B cell (primary cell): ENCODE measurements around the gene RPTOR. TPM values are rescaled to one million over a fixed set of nuclear protein-coding genes. Genes with fewer than 3 reads are reported as not detected.

ENCODE experiments used
- ATAC-seq: fragments of 200-7000 bp; cut with Tn5 transposase; one replicate; pipeline ENCODE4 v1.10.0; 2021; ENCODE audit warnings: low read depth, mild to moderate bottlenecking, moderate number of reproducible peaks, moderate library complexity
- CTCF ChIA-PET: fragments of 350-600 bp; sonication (Branson Sonifier 250); formaldehyde crosslinking; loops from one replicate; lab custom pipeline; 2021; ENCODE audit warnings: antibody characterized with exemption, inconsistent platforms; lab: Charles Lee
- POLR2A ChIA-PET: fragments of 350-600 bp; sonication (Branson Sonifier 250); formaldehyde crosslinking; loops from one replicate; lab custom pipeline; 2021; ENCODE audit warnings: antibody characterized with exemption; lab: Charles Lee
- DNase-seq: peaks from one replicate; pipeline ENCODE4 v3.0.0; 2013
- H2AFZ ChIP-seq: 2 replicates; pipeline ENCODE4 v1.6.1; 2012; ENCODE audit warnings: mild to moderate bottlenecking, low read depth, low read length; ENCODE audit not compliant: insufficient read depth, poor library complexity, severe bottlenecking
- H3K27ac ChIP-seq, 2 donors: 1 replicate in 1 of 2; 2 replicates in 1 of 2; pipeline ENCODE4 v1.5.1; 2012 to 2013; ENCODE audit warnings: low read length in 2 of 2, mild to moderate bottlenecking in 2 of 2, moderate library complexity in 1 of 2
- H3K27me3 ChIP-seq, 4 experiments: fragments of 200-600 bp in 1 of 4; sonication (generic) in 1 of 4; replicated peaks in 1 of 4; 1 replicate in 2 of 4; 2 replicates in 2 of 4; pipeline versions ENCODE4 v1.6.1 to v1.7.0; 2013 to 2016; ENCODE audit warnings: low read length in 3 of 4, mild to moderate bottlenecking in 2 of 4, mixed read lengths in 1 of 4, moderate library complexity in 1 of 4; ENCODE audit not compliant: insufficient read depth in 4 of 4, control insufficient read depth in 3 of 4; ENCODE audit errors: control extremely low read depth in 1 of 4
- H3K36me3 ChIP-seq, 2 experiments: replicated peaks in 1 of 2; 1 replicate in 1 of 2; 2 replicates in 1 of 2; pipeline versions ENCODE4 v1.6.1 to v1.7.1; 2013; ENCODE audit warnings: low read length in 1 of 2; ENCODE audit not compliant: insufficient read depth in 2 of 2, control insufficient read depth in 1 of 2; ENCODE audit errors: control extremely low read depth in 1 of 2, extremely low read depth in 1 of 2
- H3K4me1 ChIP-seq, 2 donors: fragments of 200-600 bp in 1 of 2; sonication (generic) in 1 of 2; 1 replicate in 1 of 2; 2 replicates in 1 of 2; pipeline versions ENCODE4 v1.5.1 to v1.6.1; 2013 to 2017; ENCODE audit warnings: low read length in 2 of 2; ENCODE audit not compliant: control insufficient read depth in 2 of 2, insufficient read depth in 2 of 2
- H3K4me2 ChIP-seq: replicated peaks from 2 replicates; pipeline ENCODE3; 2012; ENCODE audit warnings: mild to moderate bottlenecking, low read depth, low read length; ENCODE audit not compliant: poor library complexity, severe bottlenecking
- H3K4me3 ChIP-seq, 5 experiments: fragments of 200-600 bp in 1 of 5; sonication (generic) in 1 of 5; 1 replicate in 3 of 5; 2 replicates in 2 of 5; pipeline versions ENCODE4 v1.5.1 to v1.7.0; 2011 to 2016; ENCODE audit warnings: low read length in 4 of 5, mild to moderate bottlenecking in 4 of 5, low read depth in 2 of 5, control low read depth in 1 of 5, moderate library complexity in 1 of 5; ENCODE audit not compliant: insufficient read depth in 1 of 5; ENCODE audit errors: control extremely low read depth in 1 of 5, extremely low read depth in 1 of 5
- H3K79me2 ChIP-seq: fragments of 200-600 bp; sonication (generic); one replicate; pipeline ENCODE4 v1.6.0; 2016; ENCODE audit warnings: low read length; ENCODE audit not compliant: control insufficient read depth, insufficient read depth
- H3K9ac ChIP-seq: fragments of 200-600 bp; sonication (generic); 2 replicates; pipeline ENCODE4 v1.6.1; 2017; ENCODE audit warnings: mild to moderate bottlenecking, low read length, moderate library complexity
- H3K9me3 ChIP-seq, 3 donors: one replicate each; pipeline versions ENCODE4 v1.6.1 to v1.7.1; 2013; ENCODE audit warnings: low read length in 2 of 3; ENCODE audit not compliant: control insufficient read depth in 2 of 3, insufficient read depth in 1 of 3; ENCODE audit errors: control extremely low read depth in 1 of 3
- H4K20me1 ChIP-seq: 2 replicates; pipeline ENCODE4 v1.6.0; 2012; ENCODE audit warnings: mild to moderate bottlenecking, low read length; ENCODE audit not compliant: insufficient read depth, control insufficient read depth, poor library complexity, severe bottlenecking
- H3K27ac Mint-ChIP-seq: one replicate; pipeline ENCODE4 v1.8.0; 2021; ENCODE audit warnings: mixed read lengths
- H3K27me3 Mint-ChIP-seq: one replicate; pipeline ENCODE4 v1.8.0; 2021; ENCODE audit warnings: mixed read lengths
- H3K4me1 Mint-ChIP-seq: one replicate; pipeline ENCODE4 v1.8.0; 2021; ENCODE audit warnings: mixed read lengths
- H3K4me3 Mint-ChIP-seq: one replicate; pipeline ENCODE4 v1.8.0; 2021; ENCODE audit warnings: mixed read lengths
- H3K9me3 Mint-ChIP-seq: one replicate; pipeline ENCODE4 v1.8.0; 2022; ENCODE audit warnings: mixed read lengths; ENCODE audit not compliant: insufficient read depth
- EZH2 ChIP-seq: IDR thresholded peaks from 2 replicates; pipeline ENCODE4 v1.6.1; 2012; ENCODE audit warnings: borderline replicate concordance, low read depth, mild to moderate bottlenecking, moderate library complexity, low read length; ENCODE audit not compliant: insufficient read depth, poor library complexity, severe bottlenecking
- whole genome bisulfite sequencing: methylation state at CpG from one replicate; pipeline ENCODE4 v1.1.5; 2013; ENCODE audit warnings: missing lambda C conversion rate; ENCODE audit not compliant: insufficient coverage; 5-methylcytosine and 5-hydroxymethylcytosine counted together
- intact Hi-C: fragments of 100-400 bp; cut with micrococcal nuclease; formaldehyde crosslinking; loops from one replicate; pipeline ENCODE4 v1.10.0; 2022
- polyA plus RNA-seq: library from polyadenylated mRNA; depleted of rRNA; stranded (reverse); fragments of >200 nt; gene quantifications from 2 replicates; pipeline ENCODE4 v1.2.3, GENCODE V29; 2012
- total RNA-seq, 2 donors: library from RNA; stranded (reverse); fragments of 120-200 nt in 1 of 2; gene quantifications; 1 replicate in 1 of 2; 2 replicates in 1 of 2; pipeline versions ENCODE4 v1.2.3 to v1.2.4, GENCODE V29; 2013 to 2022
- TF ChIP-seq, protein P1 (sequence below): fragments of 200-600 bp; IDR thresholded peaks from one replicate; pipeline ENCODE4 v1.8.0; 2022; ENCODE audit warnings: antibody characterized with exemption, mild to moderate bottlenecking

RPTOR gene
- total and polyA plus RNA-seq, 2 donors (not counting 1 experiment from before 2014, with no cell fraction given) = 13.4 to 58.8 TPM

DNA sequence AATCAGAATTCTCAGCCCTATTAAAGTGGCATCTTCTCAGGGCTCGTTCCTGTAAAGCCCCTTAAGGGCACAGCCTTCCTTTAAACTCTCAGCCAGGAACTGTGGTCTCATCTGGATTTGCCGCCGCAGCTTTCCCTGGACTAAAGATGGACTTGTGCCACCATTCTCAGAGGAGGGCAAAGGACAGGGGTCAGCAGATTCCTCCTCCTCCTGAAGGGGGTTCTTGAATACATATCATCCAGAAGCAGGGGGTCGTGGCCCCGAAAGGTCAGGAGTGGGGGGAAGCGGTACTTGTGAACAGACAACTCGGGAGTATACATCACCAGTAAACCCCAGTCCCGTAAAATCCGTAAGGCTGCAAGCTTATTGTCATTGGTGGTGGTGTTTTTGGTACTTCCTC lies 174.8 kb downstream of the RPTOR start:
- H3K9me3 ChIP-seq = no peaks in the 10 kb centered on the region
- H3K79me2 ChIP-seq = peaks cover 70% of the 10 kb centered on the region
- no peak overlapping the region for H3K9ac ChIP-seq
- H4K20me1 ChIP-seq = peaks cover 8% of the 10 kb centered on the region
- TF ChIP-seq, protein P1, sequence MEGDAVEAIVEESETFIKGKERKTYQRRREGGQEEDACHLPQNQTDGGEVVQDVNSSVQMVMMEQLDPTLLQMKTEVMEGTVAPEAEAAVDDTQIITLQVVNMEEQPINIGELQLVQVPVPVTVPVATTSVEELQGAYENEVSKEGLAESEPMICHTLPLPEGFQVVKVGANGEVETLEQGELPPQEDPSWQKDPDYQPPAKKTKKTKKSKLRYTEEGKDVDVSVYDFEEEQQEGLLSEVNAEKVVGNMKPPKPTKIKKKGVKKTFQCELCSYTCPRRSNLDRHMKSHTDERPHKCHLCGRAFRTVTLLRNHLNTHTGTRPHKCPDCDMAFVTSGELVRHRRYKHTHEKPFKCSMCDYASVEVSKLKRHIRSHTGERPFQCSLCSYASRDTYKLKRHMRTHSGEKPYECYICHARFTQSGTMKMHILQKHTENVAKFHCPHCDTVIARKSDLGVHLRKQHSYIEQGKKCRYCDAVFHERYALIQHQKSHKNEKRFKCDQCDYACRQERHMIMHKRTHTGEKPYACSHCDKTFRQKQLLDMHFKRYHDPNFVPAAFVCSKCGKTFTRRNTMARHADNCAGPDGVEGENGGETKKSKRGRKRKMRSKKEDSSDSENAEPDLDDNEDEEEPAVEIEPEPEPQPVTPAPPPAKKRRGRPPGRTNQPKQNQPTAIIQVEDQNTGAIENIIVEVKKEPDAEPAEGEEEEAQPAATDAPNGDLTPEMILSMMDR = no peak
- no peak for TF ChIP-seq EZH2
- H3K4me1 ChIP-seq = peaks cover under 1 to 3% of the 10 kb centered on the region in 2 donors
- DNase-seq (no peak), ATAC-seq (no peak)
- no peak overlapping the region for H2AFZ ChIP-seq
- H3K4me3 ChIP-seq = no peak overlapping the region
- H3K27me3 Mint-ChIP-seq = no peaks in the 10 kb centered on the region
- no peak overlapping the region for H3K27ac ChIP-seq
- POLR2A ChIA-PET = no interaction called here
- CTCF ChIA-PET = no interaction called here
- peaks cover 17% of the 10 kb centered on the region for H3K4me1 Mint-ChIP-seq
- 96% methylated on average over 3 of the region's 9 CpGs for WGBS
- no peaks in the 10 kb centered on the region for H3K27me3 ChIP-seq
- no peak overlapping the region for H3K4me3 Mint-ChIP-seq
- no peak overlapping the region for H3K4me2 ChIP-seq
- H3K27ac Mint-ChIP-seq = no peak overlapping the region
- H3K36me3 ChIP-seq = peaks cover 0 to 3% of the 10 kb centered on the region in 2 experiments
- no peaks in the 10 kb centered on the region for H3K9me3 Mint-ChIP-seq
- intact Hi-C loops = no loop called here

DNA sequence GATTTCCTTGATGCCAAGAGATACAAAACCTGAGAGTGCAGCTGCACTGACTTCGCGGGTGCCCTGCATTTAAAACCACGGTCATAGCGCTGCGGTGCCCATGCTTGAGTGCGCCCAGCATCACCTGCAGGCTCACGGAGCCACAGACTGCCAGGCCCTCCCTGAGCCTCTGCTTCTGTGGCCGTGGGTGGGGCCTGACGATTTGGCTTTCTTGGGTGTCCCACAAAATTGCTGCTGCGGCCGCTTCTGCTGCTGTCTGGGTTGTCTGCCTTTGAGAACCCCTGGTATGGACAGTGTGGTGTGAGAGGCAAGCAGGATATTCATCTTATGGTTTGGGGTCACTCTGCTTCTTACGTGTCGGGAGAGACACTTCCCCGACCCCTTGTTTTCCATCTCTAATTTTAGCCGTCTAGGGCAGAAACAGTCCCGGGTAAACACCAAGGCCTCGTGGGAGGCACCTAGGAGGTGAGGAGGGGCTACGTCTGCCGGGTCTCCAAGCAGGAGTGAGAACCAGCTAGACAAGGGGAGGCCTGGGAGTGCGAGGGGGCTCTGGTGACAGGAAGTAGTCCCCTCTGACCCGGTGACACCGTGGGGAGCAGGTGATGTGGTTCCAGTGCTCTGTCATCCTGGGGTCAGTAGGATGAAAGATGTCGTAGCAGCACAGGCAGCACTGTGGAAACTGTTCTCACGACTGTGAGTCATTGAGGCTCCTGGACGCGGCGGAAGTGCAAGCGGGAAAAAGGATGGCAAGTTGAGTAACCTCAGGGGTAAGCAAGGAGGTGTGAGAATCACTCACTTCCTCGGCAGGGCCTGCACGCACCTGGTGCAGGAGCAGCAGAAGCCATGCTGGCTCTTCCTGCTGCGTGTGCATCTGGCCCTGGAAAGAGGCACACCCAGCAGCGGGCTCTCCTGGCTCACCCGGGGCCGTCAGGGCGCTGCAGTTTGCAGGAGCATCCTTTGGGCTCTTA lies 176.3 kb downstream of the RPTOR start:
- no peak for DNase-seq
- no peaks in the 10 kb centered on the region for H3K27me3 Mint-ChIP-seq
- TF ChIP-seq, protein P1 = no peak
- no peak for TF ChIP-seq EZH2

More for the DNA sequence above, 176.3 kb downstream of the RPTOR start:
- ATAC-seq = no peak
- no peaks in the 10 kb centered on the region for H3K9me3 ChIP-seq
- H3K27me3 ChIP-seq = no peaks in the 10 kb centered on the region
- intact Hi-C loops = no loop called here
- WGBS = 89% methylated on average over 28 of the region's 35 CpGs
- H3K4me2 ChIP-seq = no peak overlapping the region
- ChIA-PET POLR2A (interaction anchor here (0.6 kb wide), 1 partner anchor 16 kb away, joined by 4 read pairs; no protein-coding TSS in a partner anchor), CTCF (no interaction called here)
- Mint-ChIP-seq H3K4me1 (peaks cover 32% of the 10 kb centered on the region), H3K4me3 (no peak overlapping the region), H3K27ac (no peak overlapping the region), H3K9me3 (no peaks in the 10 kb centered on the region)
- H4K20me1 ChIP-seq = peaks cover 8% of the 10 kb centered on the region
- peaks cover 71% of the 10 kb centered on the region for H3K79me2 ChIP-seq
- no peak overlapping the region for H2AFZ ChIP-seq
- peaks cover 6 to 10% of the 10 kb centered on the region in 2 donors for H3K4me1 ChIP-seq
- H3K4me3 ChIP-seq = no peak overlapping the region
- no peak overlapping the region for H3K27ac ChIP-seq
- no peak overlapping the region for H3K9ac ChIP-seq
- peaks cover 0 to 3% of the 10 kb centered on the region in 2 experiments for H3K36me3 ChIP-seq
